A673 (cell line): ENCODE measurements around the gene TRIM59.

Experiments used
- EZH2 ChIP-seq: fragments of 200-600 bp; sonication (generic); IDR thresholded peaks from 2 replicates; pipeline ENCODE4 v1.6.1; 2017; ENCODE audit warnings: borderline replicate concordance, low read depth, mild to moderate bottlenecking, mixed read lengths, antibody characterized with exemption, low read length; ENCODE audit not compliant: poor library complexity, severe bottlenecking
- TF ChIP-seq, protein P1 (sequence below): fragments of 300-800, 200-600 bp; sonication (generic); conservative IDR thresholded peaks from 2 replicates; pipeline ENCODE4 v1.5.1; 2017; ENCODE audit warnings: low read depth, mild to moderate bottlenecking, antibody characterized with exemption, low read length, moderate library complexity, mixed read lengths

DNA sequence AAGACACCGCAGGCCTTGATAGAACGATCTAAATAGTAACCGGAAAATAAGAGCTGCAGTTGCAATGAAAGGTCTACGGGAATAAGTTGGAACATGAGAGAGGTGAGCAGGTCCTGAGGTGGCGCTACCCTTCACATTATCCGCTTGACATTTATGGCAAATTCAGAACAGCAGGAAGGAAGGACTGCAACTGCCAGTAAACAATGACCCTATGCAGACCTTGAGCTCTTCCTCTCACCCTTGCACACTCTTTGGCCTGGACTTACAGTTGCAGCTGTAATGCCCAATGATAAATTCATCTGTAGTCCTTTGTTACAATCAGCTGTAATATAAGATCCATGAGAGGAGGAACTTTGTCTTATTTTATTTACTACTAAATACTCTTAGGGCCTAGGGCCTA is 32.3 kb upstream of the TRIM59 start:
- TF ChIP-seq, protein P1, sequence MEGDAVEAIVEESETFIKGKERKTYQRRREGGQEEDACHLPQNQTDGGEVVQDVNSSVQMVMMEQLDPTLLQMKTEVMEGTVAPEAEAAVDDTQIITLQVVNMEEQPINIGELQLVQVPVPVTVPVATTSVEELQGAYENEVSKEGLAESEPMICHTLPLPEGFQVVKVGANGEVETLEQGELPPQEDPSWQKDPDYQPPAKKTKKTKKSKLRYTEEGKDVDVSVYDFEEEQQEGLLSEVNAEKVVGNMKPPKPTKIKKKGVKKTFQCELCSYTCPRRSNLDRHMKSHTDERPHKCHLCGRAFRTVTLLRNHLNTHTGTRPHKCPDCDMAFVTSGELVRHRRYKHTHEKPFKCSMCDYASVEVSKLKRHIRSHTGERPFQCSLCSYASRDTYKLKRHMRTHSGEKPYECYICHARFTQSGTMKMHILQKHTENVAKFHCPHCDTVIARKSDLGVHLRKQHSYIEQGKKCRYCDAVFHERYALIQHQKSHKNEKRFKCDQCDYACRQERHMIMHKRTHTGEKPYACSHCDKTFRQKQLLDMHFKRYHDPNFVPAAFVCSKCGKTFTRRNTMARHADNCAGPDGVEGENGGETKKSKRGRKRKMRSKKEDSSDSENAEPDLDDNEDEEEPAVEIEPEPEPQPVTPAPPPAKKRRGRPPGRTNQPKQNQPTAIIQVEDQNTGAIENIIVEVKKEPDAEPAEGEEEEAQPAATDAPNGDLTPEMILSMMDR, result no peak
- TF ChIP-seq EZH2, result no peak
